ENCODE results near the gene PALM3. TPM values are rescaled to one million over a fixed set of nuclear protein-coding genes. Genes with fewer than 3 reads are reported as not detected.

Gene PALM3
- total RNA-seq, 4 donors from 2014 or later, result 0.32 to 0.42 TPM; not detected in 2

- WGBS, result 97% methylated on average over 28 of the region's 43 CpGs
- H3K4me3 ChIP-seq, result no peak overlapping the region
- DNase-seq (ENCODE audit: extremely low spot score), result no peak
- no peaks in the 10 kb centered on the region for H3K9me3 ChIP-seq
- H3K27me3 ChIP-seq, result no peaks in the 10 kb centered on the region
- TF ChIP-seq CTCF (IDR thresholded peaks at IDR 0.05) (no peak), POLR2A (IDR thresholded peaks at IDR 0.05; ENCODE audit: low read depth) (no peak), EP300 (IDR thresholded peaks at IDR 0.05) (no peak), POLR2AphosphoS5 (IDR thresholded peaks at IDR 0.05) (no peak)
- intact Hi-C loops (cut with DNase I), result loop anchor here (5.0 to 10.0 kb wide), 2 partner anchors 67 to 286 kb away; partner anchors contain the start of gene ASF1B
- H3K36me3 ChIP-seq, result no peaks in the 10 kb centered on the region
- H3K4me1 ChIP-seq, result peaks cover 18 to 37% (median 37%) of the 10 kb centered on the region in 4 donors
- H3K27ac ChIP-seq (replicated peaks in 1 of 4), result no peak overlapping the region
Observed at GRCh38 chr19:14070268-14071050, 8.6 kb upstream of the PALM3 start.

GRCh38 chr19:14066134-14066533, 4.3 kb upstream of the PALM3 start:
- TF ChIP-seq EP300 (IDR thresholded peaks at IDR 0.05) (no peak), POLR2AphosphoS5 (IDR thresholded peaks at IDR 0.05) (no peak), CTCF (IDR thresholded peaks at IDR 0.05) (no peak), POLR2A (IDR thresholded peaks at IDR 0.05; ENCODE audit: low read depth) (no peak)
- Histone ChIP-seq H3K27ac (replicated peaks in 1 of 4) (no peak overlapping the region), H3K36me3 (no peaks in the 10 kb centered on the region), H3K9me3 (no peaks in the 10 kb centered on the region), H3K4me1 (no peaks in the 10 kb centered on the region), H3K27me3 (peaks cover 0 to 24% (median 2%) of the 10 kb centered on the region in 4 donors), H3K4me3 (no peak overlapping the region)
- WGBS, result 71% methylated on average over 2 of the region's 2 CpGs
- no peak for DNase-seq (ENCODE audit: extremely low spot score)
- intact Hi-C loops (cut with DNase I), result no loop called here

GRCh38 chr19:14063105-14063504, 1.2 kb upstream of the PALM3 start:
- intact Hi-C loops (cut with DNase I), result no loop called here
- no peaks in the 10 kb centered on the region for H3K9me3 ChIP-seq
- 62% methylated on average over 7 of the region's 7 CpGs for WGBS
- peaks cover 0 to 55% (median 21%) of the 10 kb centered on the region in 4 donors for H3K27me3 ChIP-seq
- no peak for DNase-seq (ENCODE audit: extremely low spot score)
- H3K36me3 ChIP-seq, result no peaks in the 10 kb centered on the region
- peaks cover 0 to 16% (median 12%) of the 10 kb centered on the region in 4 donors for H3K4me1 ChIP-seq
- H3K4me3 ChIP-seq, result no peak overlapping the region
- no peak overlapping the region for H3K27ac ChIP-seq (replicated peaks in 1 of 4)
- TF ChIP-seq POLR2AphosphoS5 (IDR thresholded peaks at IDR 0.05), result no peak
- TF ChIP-seq POLR2A (IDR thresholded peaks at IDR 0.05; ENCODE audit: low read depth), result no peak
- TF ChIP-seq EP300 (IDR thresholded peaks at IDR 0.05), result no peak
- no peak for TF ChIP-seq CTCF (IDR thresholded peaks at IDR 0.05)

GRCh38 chr19:14062558-14062855, 631 bp upstream of the PALM3 start:
- peaks cover 0 to 61% (median 23%) of the 10 kb centered on the region in 4 donors for H3K27me3 ChIP-seq
- no peaks in the 10 kb centered on the region for H3K9me3 ChIP-seq
- H3K27ac ChIP-seq (replicated peaks in 1 of 4), result no peak overlapping the region
- DNase-seq (ENCODE audit: extremely low spot score), result no peak
- peaks cover 5 to 22% (median 18%) of the 10 kb centered on the region in 4 donors for H3K4me1 ChIP-seq
- H3K36me3 ChIP-seq, result no peaks in the 10 kb centered on the region
- TF ChIP-seq POLR2AphosphoS5 (IDR thresholded peaks at IDR 0.05) (no peak), POLR2A (IDR thresholded peaks at IDR 0.05; ENCODE audit: low read depth) (no peak), EP300 (IDR thresholded peaks at IDR 0.05) (no peak), CTCF (IDR thresholded peaks at IDR 0.05) (no peak)
- H3K4me3 ChIP-seq, result no peak overlapping the region
- WGBS, result 79% methylated on average over 5 of the region's 5 CpGs
- intact Hi-C loops (cut with DNase I), result no loop called here
